Measurements from ENCODE around the gene GALNT14.

Gene GALNT14

GRCh38 chr2:31112544-31112943, 25.7 kb downstream of the GALNT14 start:
- Histone ChIP-seq H3K36me3 (ENCODE audit: control insufficient read depth in 2 of 2, insufficient read depth in 2 of 2, low read length in 2 of 2) (no peaks in the 10 kb centered on the region), H3K4me3 (ENCODE audit: low read length in 2 of 2) (no peak overlapping the region), H3K4me1 (ENCODE audit: control insufficient read depth in 2 of 2, insufficient read depth in 2 of 2, low read length in 2 of 2) (no peaks in the 10 kb centered on the region), H3K27me3 (ENCODE audit: control insufficient read depth in 2 of 2, insufficient read depth in 2 of 2, low read length in 2 of 2) (peaks cover 0 to 2% of the 10 kb centered on the region in 2 donors), H3K9ac (ENCODE audit: low read depth in 1 of 2, low read length in 2 of 2) (no peak overlapping the region), H3K9me3 (ENCODE audit: control insufficient read depth in 2 of 2, low read length in 2 of 2) (no peaks in the 10 kb centered on the region), H3K27ac (ENCODE audit: low read depth in 2 of 2, low read length in 2 of 2) (no peak overlapping the region)

DNA sequence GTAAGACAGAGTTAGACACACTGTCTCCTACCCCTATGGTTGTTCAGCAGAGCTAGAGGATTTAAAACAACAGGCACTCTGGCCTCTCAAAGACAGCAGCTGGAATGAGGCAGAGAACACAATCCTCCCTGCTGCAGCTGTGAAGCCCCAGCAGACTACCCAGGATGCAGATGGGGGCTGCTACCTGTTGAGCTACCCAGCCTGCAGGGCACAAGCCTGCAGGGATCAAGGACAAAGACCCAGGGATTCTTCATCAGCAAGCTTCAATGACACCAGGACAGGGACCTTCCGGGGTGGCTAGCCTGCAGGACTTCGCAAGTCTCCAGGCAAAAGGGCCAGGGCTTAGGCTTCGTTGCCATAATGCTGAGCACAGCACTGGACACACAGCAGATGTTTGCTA, 27.2 kb downstream of the GALNT14 start:
- H3K9me3 ChIP-seq (ENCODE audit: control insufficient read depth in 2 of 2, low read length in 2 of 2), result no peaks in the 10 kb centered on the region
- no peak overlapping the region for H3K9ac ChIP-seq (ENCODE audit: low read depth in 1 of 2, low read length in 2 of 2)
- H3K36me3 ChIP-seq (ENCODE audit: control insufficient read depth in 2 of 2, insufficient read depth in 2 of 2, low read length in 2 of 2), result no peaks in the 10 kb centered on the region
- H3K4me3 ChIP-seq (ENCODE audit: low read length in 2 of 2), result no peak overlapping the region
- peaks cover 0 to 2% of the 10 kb centered on the region in 2 donors for H3K27me3 ChIP-seq (ENCODE audit: control insufficient read depth in 2 of 2, insufficient read depth in 2 of 2, low read length in 2 of 2)
- H3K27ac ChIP-seq (ENCODE audit: low read depth in 2 of 2, low read length in 2 of 2), result no peak overlapping the region
- no peaks in the 10 kb centered on the region for H3K4me1 ChIP-seq (ENCODE audit: control insufficient read depth in 2 of 2, insufficient read depth in 2 of 2, low read length in 2 of 2)

DNA sequence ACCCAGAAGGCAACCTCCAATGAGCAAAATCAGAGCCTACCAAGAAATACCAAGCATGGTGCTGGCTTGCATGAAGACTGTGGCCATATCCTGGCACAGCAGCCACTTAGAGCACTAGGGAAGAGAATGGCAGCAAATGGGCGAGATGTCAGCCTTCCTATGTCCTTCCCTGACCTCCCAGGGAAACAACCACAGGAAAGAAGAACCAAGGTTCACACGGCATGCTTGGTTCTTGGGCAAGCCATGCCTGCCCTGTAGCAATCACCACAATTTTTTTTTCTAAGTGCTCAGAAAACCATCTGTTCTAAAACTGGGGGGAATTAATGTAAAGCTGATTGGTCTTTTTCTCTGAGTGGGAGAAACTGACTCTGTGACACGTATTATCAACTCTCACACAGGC, 27.8 kb downstream of the GALNT14 start:
- no peak overlapping the region for H3K4me3 ChIP-seq (ENCODE audit: low read length in 2 of 2)
- H3K4me1 ChIP-seq (ENCODE audit: control insufficient read depth in 2 of 2, insufficient read depth in 2 of 2, low read length in 2 of 2), result no peaks in the 10 kb centered on the region
- peaks cover 0 to 2% of the 10 kb centered on the region in 2 donors for H3K27me3 ChIP-seq (ENCODE audit: control insufficient read depth in 2 of 2, insufficient read depth in 2 of 2, low read length in 2 of 2)

DNA sequence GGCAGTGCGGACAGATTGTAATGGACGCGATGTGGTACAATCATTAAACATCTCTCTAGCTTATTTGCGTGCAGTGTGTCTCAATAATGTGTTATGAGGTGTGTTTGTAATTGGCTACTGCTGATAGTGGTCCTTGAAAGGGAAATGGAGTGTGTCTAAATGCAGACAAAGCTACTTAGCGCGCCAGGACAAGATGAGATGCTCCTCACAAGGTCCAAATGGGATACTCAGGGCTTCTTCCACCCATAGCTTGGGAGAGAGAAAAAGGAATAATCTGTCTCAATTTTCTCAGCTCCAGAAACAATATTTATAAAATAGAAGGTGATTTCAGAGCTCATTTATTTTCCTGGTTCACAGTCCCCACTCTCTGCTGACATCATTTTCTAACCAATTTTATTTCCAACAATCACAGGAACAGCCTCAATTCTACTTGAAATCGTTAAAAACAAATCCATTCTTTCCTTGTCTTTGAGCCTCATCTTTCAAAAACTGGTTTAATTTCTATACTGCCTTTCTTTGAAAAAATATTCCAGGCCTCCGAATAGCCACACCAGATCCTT, 28.5 kb downstream of the GALNT14 start:
- Histone ChIP-seq H3K27me3 (ENCODE audit: control insufficient read depth in 2 of 2, insufficient read depth in 2 of 2, low read length in 2 of 2) (peaks cover 0 to 2% of the 10 kb centered on the region in 2 donors), H3K27ac (ENCODE audit: low read depth in 2 of 2, low read length in 2 of 2) (no peak overlapping the region), H3K9ac (ENCODE audit: low read depth in 1 of 2, low read length in 2 of 2) (no peak overlapping the region), H3K4me3 (ENCODE audit: low read length in 2 of 2) (no peak overlapping the region), H3K4me1 (ENCODE audit: control insufficient read depth in 2 of 2, insufficient read depth in 2 of 2, low read length in 2 of 2) (no peaks in the 10 kb centered on the region), H3K36me3 (ENCODE audit: control insufficient read depth in 2 of 2, insufficient read depth in 2 of 2, low read length in 2 of 2) (no peaks in the 10 kb centered on the region), H3K9me3 (ENCODE audit: control insufficient read depth in 2 of 2, low read length in 2 of 2) (no peaks in the 10 kb centered on the region)

More for the DNA sequence above, 27.8 kb downstream of the GALNT14 start:
- Histone ChIP-seq H3K9ac (ENCODE audit: low read depth in 1 of 2, low read length in 2 of 2) (no peak overlapping the region), H3K27ac (ENCODE audit: low read depth in 2 of 2, low read length in 2 of 2) (no peak overlapping the region), H3K36me3 (ENCODE audit: control insufficient read depth in 2 of 2, insufficient read depth in 2 of 2, low read length in 2 of 2) (no peaks in the 10 kb centered on the region), H3K9me3 (ENCODE audit: control insufficient read depth in 2 of 2, low read length in 2 of 2) (no peaks in the 10 kb centered on the region)

DNA sequence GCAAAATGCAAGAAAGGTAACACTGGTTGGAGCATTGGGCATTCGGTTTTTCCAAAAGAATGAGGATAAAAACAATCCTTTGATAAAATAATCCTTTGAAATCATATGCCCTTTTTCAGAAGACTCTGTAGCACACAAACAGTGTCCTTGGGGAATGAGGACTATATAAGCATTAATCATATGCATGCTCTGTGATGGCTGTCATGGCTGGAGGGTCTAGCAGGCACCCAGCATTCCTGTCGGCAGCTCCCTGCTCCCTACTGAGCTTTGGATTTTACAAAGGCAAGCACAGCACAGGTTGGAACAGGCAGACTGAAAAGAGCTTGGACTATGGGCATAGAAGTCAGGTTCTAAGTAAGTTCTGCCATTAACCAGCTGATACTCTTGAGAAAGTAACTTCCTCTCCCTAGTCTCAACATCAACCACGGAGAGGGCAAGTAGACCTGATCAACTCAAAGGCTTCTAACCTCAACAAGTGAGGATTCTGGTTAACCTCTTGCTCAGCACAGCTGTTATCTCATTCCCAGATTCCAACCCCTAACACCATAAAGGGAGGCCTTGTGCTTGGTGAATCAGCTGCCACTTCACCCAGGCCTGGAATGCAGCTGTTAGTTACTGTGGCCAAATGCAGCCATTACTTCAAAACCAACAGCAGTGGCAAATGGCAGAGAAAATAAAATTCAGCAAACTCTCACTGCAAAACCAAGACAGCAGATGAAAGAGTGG, 29.5 kb downstream of the GALNT14 start:
- Histone ChIP-seq H3K27ac (ENCODE audit: low read depth in 2 of 2, low read length in 2 of 2) (no peak overlapping the region), H3K27me3 (ENCODE audit: control insufficient read depth in 2 of 2, insufficient read depth in 2 of 2, low read length in 2 of 2) (peaks cover 0 to 2% of the 10 kb centered on the region in 2 donors), H3K9ac (ENCODE audit: low read depth in 1 of 2, low read length in 2 of 2) (no peak overlapping the region), H3K36me3 (ENCODE audit: control insufficient read depth in 2 of 2, insufficient read depth in 2 of 2, low read length in 2 of 2) (no peaks in the 10 kb centered on the region), H3K4me3 (ENCODE audit: low read length in 2 of 2) (no peak overlapping the region), H3K4me1 (ENCODE audit: control insufficient read depth in 2 of 2, insufficient read depth in 2 of 2, low read length in 2 of 2) (no peaks in the 10 kb centered on the region), H3K9me3 (ENCODE audit: control insufficient read depth in 2 of 2, low read length in 2 of 2) (no peaks in the 10 kb centered on the region)

- no peaks in the 10 kb centered on the region for H3K4me1 ChIP-seq (ENCODE audit: control insufficient read depth in 2 of 2, insufficient read depth in 2 of 2, low read length in 2 of 2)
- no peak overlapping the region for H3K9ac ChIP-seq (ENCODE audit: low read depth in 1 of 2, low read length in 2 of 2)
- H3K4me3 ChIP-seq (ENCODE audit: low read length in 2 of 2), result no peak overlapping the region
- H3K27me3 ChIP-seq (ENCODE audit: control insufficient read depth in 2 of 2, insufficient read depth in 2 of 2, low read length in 2 of 2), result peaks cover 0 to 2% of the 10 kb centered on the region in 2 donors
- H3K36me3 ChIP-seq (ENCODE audit: control insufficient read depth in 2 of 2, insufficient read depth in 2 of 2, low read length in 2 of 2), result no peaks in the 10 kb centered on the region
- no peak overlapping the region for H3K27ac ChIP-seq (ENCODE audit: low read depth in 2 of 2, low read length in 2 of 2)
- H3K9me3 ChIP-seq (ENCODE audit: control insufficient read depth in 2 of 2, low read length in 2 of 2), result no peaks in the 10 kb centered on the region
These were observed 30.5 kb downstream of the GALNT14 start for GRCh38 chr2:31107591-31108300.

DNA sequence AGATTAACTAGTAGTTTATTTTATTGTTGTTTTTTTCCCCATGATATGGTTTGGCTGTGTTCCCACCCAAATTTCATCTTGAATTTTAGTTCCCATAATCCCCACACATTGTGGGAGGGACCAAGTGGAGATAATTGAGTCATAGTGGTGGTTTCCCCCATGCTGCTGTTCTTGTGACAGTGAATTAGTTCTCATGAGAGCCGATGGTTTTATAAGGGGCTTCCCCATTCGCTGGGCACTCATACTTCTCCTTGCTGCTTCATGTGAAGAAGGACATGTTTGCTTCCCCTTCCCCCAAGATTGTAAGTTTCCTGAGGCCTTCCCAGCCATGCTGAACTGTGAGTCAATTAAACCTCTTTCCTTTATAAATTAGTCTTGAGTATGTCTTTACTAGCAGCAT, 36.5 kb downstream of the GALNT14 start:
- Histone ChIP-seq H3K4me1 (ENCODE audit: control insufficient read depth in 2 of 2, insufficient read depth in 2 of 2, low read length in 2 of 2) (no peaks in the 10 kb centered on the region), H3K9me3 (ENCODE audit: control insufficient read depth in 2 of 2, low read length in 2 of 2) (no peaks in the 10 kb centered on the region)

DNA sequence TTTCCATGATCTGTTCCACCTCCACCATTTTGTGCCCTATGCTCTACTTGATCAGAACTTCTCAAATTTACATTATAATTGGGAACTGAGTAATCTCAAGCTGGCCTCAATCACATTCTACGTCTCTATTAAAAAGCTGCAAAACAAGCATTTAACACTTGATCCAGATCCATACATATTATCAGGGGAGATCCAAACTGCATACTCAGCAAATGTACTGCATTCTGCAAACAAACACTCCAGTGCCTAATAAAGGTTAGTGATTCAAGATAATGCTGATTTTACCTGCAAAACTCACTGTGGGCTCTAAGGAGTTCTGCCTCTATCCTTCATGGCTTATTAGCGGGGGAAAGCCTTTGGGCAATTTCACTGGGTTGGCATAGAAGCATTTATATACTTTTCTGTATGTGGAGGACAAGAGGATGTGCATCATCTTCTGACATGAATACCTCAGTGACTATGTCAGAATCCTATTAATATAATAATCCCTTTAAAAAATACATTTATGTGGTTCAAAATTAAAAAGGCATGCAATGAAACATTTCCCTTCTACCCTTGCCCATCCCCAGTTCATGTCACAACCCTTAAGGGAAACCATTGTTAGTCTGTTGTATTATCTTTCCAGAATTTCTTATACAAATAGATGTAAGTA, 40.2 kb downstream of the GALNT14 start:
- no peak overlapping the region for H3K9ac ChIP-seq (ENCODE audit: low read depth in 1 of 2, low read length in 2 of 2)
- H3K4me1 ChIP-seq (ENCODE audit: control insufficient read depth in 2 of 2, insufficient read depth in 2 of 2, low read length in 2 of 2), result no peaks in the 10 kb centered on the region
- no peaks in the 10 kb centered on the region for H3K9me3 ChIP-seq (ENCODE audit: control insufficient read depth in 2 of 2, low read length in 2 of 2)
- H3K4me3 ChIP-seq (ENCODE audit: low read length in 2 of 2), result no peak overlapping the region
- H3K36me3 ChIP-seq (ENCODE audit: control insufficient read depth in 2 of 2, insufficient read depth in 2 of 2, low read length in 2 of 2), result no peaks in the 10 kb centered on the region
- no peaks in the 10 kb centered on the region for H3K27me3 ChIP-seq (ENCODE audit: control insufficient read depth in 2 of 2, insufficient read depth in 2 of 2, low read length in 2 of 2)
- H3K27ac ChIP-seq (ENCODE audit: low read depth in 2 of 2, low read length in 2 of 2), result no peak overlapping the region

More for the DNA sequence above, 36.5 kb downstream of the GALNT14 start:
- H3K36me3 ChIP-seq (ENCODE audit: control insufficient read depth in 2 of 2, insufficient read depth in 2 of 2, low read length in 2 of 2), result no peaks in the 10 kb centered on the region
- H3K4me3 ChIP-seq (ENCODE audit: low read length in 2 of 2), result no peak overlapping the region
- no peaks in the 10 kb centered on the region for H3K27me3 ChIP-seq (ENCODE audit: control insufficient read depth in 2 of 2, insufficient read depth in 2 of 2, low read length in 2 of 2)
- H3K27ac ChIP-seq (ENCODE audit: low read depth in 2 of 2, low read length in 2 of 2), result no peak overlapping the region
- H3K9ac ChIP-seq (ENCODE audit: low read depth in 1 of 2, low read length in 2 of 2), result no peak overlapping the region

- H3K9me3 ChIP-seq (ENCODE audit: control insufficient read depth in 2 of 2, low read length in 2 of 2), result no peaks in the 10 kb centered on the region
- H3K27me3 ChIP-seq (ENCODE audit: control insufficient read depth in 2 of 2, insufficient read depth in 2 of 2, low read length in 2 of 2), result no peaks in the 10 kb centered on the region
- H3K27ac ChIP-seq (ENCODE audit: low read depth in 2 of 2, low read length in 2 of 2), result no peak overlapping the region
- no peak overlapping the region for H3K9ac ChIP-seq (ENCODE audit: low read depth in 1 of 2, low read length in 2 of 2)
- no peak overlapping the region for H3K4me3 ChIP-seq (ENCODE audit: low read length in 2 of 2)
- no peaks in the 10 kb centered on the region for H3K4me1 ChIP-seq (ENCODE audit: control insufficient read depth in 2 of 2, insufficient read depth in 2 of 2, low read length in 2 of 2)
- H3K36me3 ChIP-seq (ENCODE audit: control insufficient read depth in 2 of 2, insufficient read depth in 2 of 2, low read length in 2 of 2), result no peaks in the 10 kb centered on the region
These were observed 48.1 kb downstream of the GALNT14 start for GRCh38 chr2:31090188-31090587.

- Histone ChIP-seq H3K4me3 (ENCODE audit: low read length in 2 of 2) (no peak overlapping the region), H3K9ac (ENCODE audit: low read depth in 1 of 2, low read length in 2 of 2) (no peak overlapping the region), H3K27me3 (ENCODE audit: control insufficient read depth in 2 of 2, insufficient read depth in 2 of 2, low read length in 2 of 2) (no peaks in the 10 kb centered on the region), H3K9me3 (ENCODE audit: control insufficient read depth in 2 of 2, low read length in 2 of 2) (no peaks in the 10 kb centered on the region), H3K4me1 (ENCODE audit: control insufficient read depth in 2 of 2, insufficient read depth in 2 of 2, low read length in 2 of 2) (no peaks in the 10 kb centered on the region), H3K27ac (ENCODE audit: low read depth in 2 of 2, low read length in 2 of 2) (no peak overlapping the region), H3K36me3 (ENCODE audit: control insufficient read depth in 2 of 2, insufficient read depth in 2 of 2, low read length in 2 of 2) (no peaks in the 10 kb centered on the region)
These were observed 48.6 kb downstream of the GALNT14 start for GRCh38 chr2:31089645-31090044.

All from mucosa of rectum (tissue), 2 donors.